Caco-2 (cell line): ENCODE results near the gene PARD3B. TPM values are rescaled to one million over a fixed set of nuclear protein-coding genes. Genes with fewer than 3 reads are reported as not detected.
"Not testable (repeated sequence)": the region's sequence is repeated elsewhere in the genome, so short reads cannot be mapped to it uniquely, and the experiment has no call there.

Source experiments
- BruUV-seq: library from RNA; stranded (reverse); fragments of 400-500 nt; replicated peaks from 2 replicates; lab custom pipeline; 2021; lab: Mats Ljungman, UMichigan
- CTCF ChIA-PET: fragments of 300-600 bp; sonication (Branson Sonifier 250); formaldehyde crosslinking; loops from one replicate; lab custom pipeline; 2022; ENCODE audit warnings: antibody characterized with exemption; lab: Charles Lee
- POLR2A ChIA-PET: fragments of 300-600 bp; sonication (Branson Sonifier 250); formaldehyde crosslinking; loops from one replicate; lab custom pipeline; 2022; ENCODE audit warnings: antibody characterized with exemption; lab: Charles Lee
- DNase-seq, 2 experiments: peaks; one replicate each; pipeline versions ENCODE4 v3.0.0 to v3.0.0-alpha.2; 2020 to 2022
- H3K27me3 ChIP-seq: replicated peaks from 2 replicates; pipeline ENCODE4 v1.6.0; 2011; ENCODE audit warnings: low read length; ENCODE audit not compliant: control insufficient read depth, insufficient read depth
- H3K36me3 ChIP-seq: 2 replicates; pipeline ENCODE4 v1.5.1; 2011; ENCODE audit warnings: low read length; ENCODE audit not compliant: control insufficient read depth, insufficient read depth
- H3K4me1 ChIP-seq: fragments of 250-450 bp; sonication (Bioruptor Pico); 2 replicates; pipeline ENCODE4 v1.5.1; 2020; ENCODE audit warnings: mild to moderate bottlenecking
- H3K4me3 ChIP-seq: 2 replicates; pipeline ENCODE4 v1.5.1; 2011; ENCODE audit warnings: low read depth, mild to moderate bottlenecking, control low read depth, low read length
- H3K9me3 ChIP-seq: fragments of 250-450 bp; sonication (Bioruptor Pico); 2 replicates; pipeline ENCODE4 v1.5.1; 2020; ENCODE audit warnings: mild to moderate bottlenecking, moderate library complexity
- H3K27ac Mint-ChIP-seq: one replicate; pipeline ENCODE4 v1.8.0; 2022; ENCODE audit warnings: mixed read lengths; ENCODE audit not compliant: unreplicated experiment
- H3K27me3 Mint-ChIP-seq: one replicate; pipeline ENCODE4 v1.8.0; 2022; ENCODE audit warnings: mixed read lengths; ENCODE audit not compliant: insufficient read depth, unreplicated experiment
- H3K36me3 Mint-ChIP-seq: one replicate; pipeline ENCODE4 v1.8.0; 2022; ENCODE audit warnings: mild to moderate bottlenecking, mixed read lengths; ENCODE audit not compliant: insufficient read depth, unreplicated experiment
- H3K4me1 Mint-ChIP-seq: one replicate; pipeline ENCODE4 v1.8.0; 2022; ENCODE audit warnings: low read depth, mixed read lengths; ENCODE audit not compliant: unreplicated experiment
- H3K4me3 Mint-ChIP-seq: one replicate; pipeline ENCODE4 v1.8.0; 2022; ENCODE audit warnings: mild to moderate bottlenecking, moderate library complexity, mixed read lengths; ENCODE audit not compliant: unreplicated experiment
- H3K9me3 Mint-ChIP-seq: one replicate; pipeline ENCODE4 v1.8.0; 2022; ENCODE audit warnings: mixed read lengths; ENCODE audit not compliant: unreplicated experiment
- intact Hi-C: fragments of 100-400 bp; cut with micrococcal nuclease; formaldehyde crosslinking; loops from one replicate; pipeline ENCODE4 v1.10.0; 2022; ENCODE audit not compliant: unreplicated experiment
- total RNA-seq: library from RNA; stranded (reverse); gene quantifications from 2 replicates; pipeline ENCODE4 v1.2.3, GENCODE V29; 2022
- TF ChIP-seq, protein P1 (sequence below), 2 experiments: fragments of 200-600 bp in 1 of 2; IDR thresholded peaks; 1 replicate in 1 of 2; 2 replicates in 1 of 2; pipeline versions ENCODE4 v1.5.1 to v1.8.0; 2011 to 2022; ENCODE audit warnings: antibody characterized with exemption in 1 of 2, control low read depth in 1 of 2, inconsistent platforms in 1 of 2, low read depth in 1 of 2, low read length in 1 of 2, mild to moderate bottlenecking in 1 of 2, moderate library complexity in 1 of 2; ENCODE audit not compliant: insufficient read depth in 1 of 2, severe bottlenecking in 1 of 2, unreplicated experiment in 1 of 2

Gene PARD3B
- total RNA-seq, 1 experiment from 2014 or later: 68.9 TPM

- peaks cover 57% of the 10 kb centered on the region for H3K4me1 ChIP-seq
- no peaks in the 10 kb centered on the region for H3K9me3 ChIP-seq
- Mint-ChIP-seq H3K9me3 (no peaks in the 10 kb centered on the region), H3K4me1 (peaks cover 46% of the 10 kb centered on the region), H3K36me3 (peaks cover 10% of the 10 kb centered on the region), H3K27ac (peak overlapping the region; percentile 78), H3K27me3 (no peaks in the 10 kb centered on the region), H3K4me3 (no peak overlapping the region)
- CTCF ChIA-PET: no interaction called here
- intact Hi-C loops: loop anchor here (1.0 to 2.0 kb wide), 5 partner anchors 145 to 462 kb away; no protein-coding TSS in a partner anchor
- H3K4me3 ChIP-seq: no peak overlapping the region
- no TSS peak for BruUV-seq
- TF ChIP-seq, protein P1, sequence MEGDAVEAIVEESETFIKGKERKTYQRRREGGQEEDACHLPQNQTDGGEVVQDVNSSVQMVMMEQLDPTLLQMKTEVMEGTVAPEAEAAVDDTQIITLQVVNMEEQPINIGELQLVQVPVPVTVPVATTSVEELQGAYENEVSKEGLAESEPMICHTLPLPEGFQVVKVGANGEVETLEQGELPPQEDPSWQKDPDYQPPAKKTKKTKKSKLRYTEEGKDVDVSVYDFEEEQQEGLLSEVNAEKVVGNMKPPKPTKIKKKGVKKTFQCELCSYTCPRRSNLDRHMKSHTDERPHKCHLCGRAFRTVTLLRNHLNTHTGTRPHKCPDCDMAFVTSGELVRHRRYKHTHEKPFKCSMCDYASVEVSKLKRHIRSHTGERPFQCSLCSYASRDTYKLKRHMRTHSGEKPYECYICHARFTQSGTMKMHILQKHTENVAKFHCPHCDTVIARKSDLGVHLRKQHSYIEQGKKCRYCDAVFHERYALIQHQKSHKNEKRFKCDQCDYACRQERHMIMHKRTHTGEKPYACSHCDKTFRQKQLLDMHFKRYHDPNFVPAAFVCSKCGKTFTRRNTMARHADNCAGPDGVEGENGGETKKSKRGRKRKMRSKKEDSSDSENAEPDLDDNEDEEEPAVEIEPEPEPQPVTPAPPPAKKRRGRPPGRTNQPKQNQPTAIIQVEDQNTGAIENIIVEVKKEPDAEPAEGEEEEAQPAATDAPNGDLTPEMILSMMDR (IDR thresholded peaks at IDR 0.05; ENCODE audit: insufficient read depth in 1 of 2, low read depth in 1 of 2, low read length in 1 of 2, severe bottlenecking in 1 of 2, unreplicated experiment in 1 of 2): no peak
- no peaks in the 10 kb centered on the region; the same call in 1 of the 2 replicates for H3K36me3 ChIP-seq
- H3K27me3 ChIP-seq: no peaks in the 10 kb centered on the region
- DNase-seq: peak; percentile 46 to 56
- POLR2A ChIA-PET: no interaction called here
Observed at GRCh38 chr2:205216580-205216979, 671.3 kb downstream of the PARD3B start.

GRCh38 chr2:205217004-205217403 is 671.7 kb downstream of the PARD3B start:
- TF ChIP-seq, protein P1 (IDR thresholded peaks at IDR 0.05; ENCODE audit: insufficient read depth in 1 of 2, low read depth in 1 of 2, low read length in 1 of 2, severe bottlenecking in 1 of 2, unreplicated experiment in 1 of 2): no peak
- peak overlapping the region; percentile 78 for H3K27ac Mint-ChIP-seq
- POLR2A ChIA-PET: no interaction called here
- Histone ChIP-seq H3K4me3 (no peak overlapping the region), H3K9me3 (no peaks in the 10 kb centered on the region), H3K4me1 (peaks cover 56% of the 10 kb centered on the region), H3K27me3 (no peaks in the 10 kb centered on the region), H3K36me3 (no peaks in the 10 kb centered on the region; the same call in 1 of the 2 replicates)
- H3K9me3 Mint-ChIP-seq: no peaks in the 10 kb centered on the region
- H3K4me3 Mint-ChIP-seq: no peak overlapping the region
- BruUV-seq: no TSS peak
- H3K36me3 Mint-ChIP-seq: peaks cover 10% of the 10 kb centered on the region
- CTCF ChIA-PET: no interaction called here
- no peaks in the 10 kb centered on the region for H3K27me3 Mint-ChIP-seq
- intact Hi-C loops: loop anchor here (2.0 kb wide), 3 partner anchors 150 to 462 kb away; no protein-coding TSS in a partner anchor
- H3K4me1 Mint-ChIP-seq: peaks cover 48% of the 10 kb centered on the region
- DNase-seq: no peak

- no peak overlapping the region for H3K4me3 Mint-ChIP-seq
- H3K36me3 ChIP-seq: no peaks in the 10 kb centered on the region; the same call in 1 of the 2 replicates
- no peaks in the 10 kb centered on the region for H3K27me3 Mint-ChIP-seq
- no peak overlapping the region for H3K27ac Mint-ChIP-seq
- H3K4me3 ChIP-seq: no peak overlapping the region
- peaks cover 42% of the 10 kb centered on the region for H3K4me1 Mint-ChIP-seq
- ChIA-PET CTCF (no interaction called here), POLR2A (no interaction called here)
- H3K9me3 ChIP-seq: no peaks in the 10 kb centered on the region
- TF ChIP-seq, protein P1 (IDR thresholded peaks at IDR 0.05; ENCODE audit: insufficient read depth in 1 of 2, low read depth in 1 of 2, low read length in 1 of 2, severe bottlenecking in 1 of 2, unreplicated experiment in 1 of 2): no peak
- peaks cover 50% of the 10 kb centered on the region for H3K4me1 ChIP-seq
- peaks cover 15% of the 10 kb centered on the region for H3K36me3 Mint-ChIP-seq
- intact Hi-C loops: no loop called here
- peaks cover 5% of the 10 kb centered on the region for H3K9me3 Mint-ChIP-seq
- no TSS peak for BruUV-seq
- H3K27me3 ChIP-seq: no peaks in the 10 kb centered on the region
- no peak for DNase-seq
Observed at GRCh38 chr2:205218056-205218455, 672.8 kb downstream of the PARD3B start.

- H3K27ac Mint-ChIP-seq, H3K9me3 Mint-ChIP-seq, H3K4me3 Mint-ChIP-seq, H3K9me3 ChIP-seq, intact Hi-C loops, H3K36me3 ChIP-seq, POLR2A ChIA-PET, CTCF ChIA-PET, BruUV-seq, H3K27me3 ChIP-seq, H3K27me3 Mint-ChIP-seq, H3K4me3 ChIP-seq: not testable (repeated sequence)
- peaks cover 16% of the 10 kb centered on the region for H3K36me3 Mint-ChIP-seq
- peaks cover 50% of the 10 kb centered on the region for H3K4me1 ChIP-seq
- DNase-seq: peak in 1 of 2 experiments; percentile 14
- H3K4me1 Mint-ChIP-seq: peaks cover 42% of the 10 kb centered on the region
Observed at GRCh38 chr2:205218816-205219215, 673.5 kb downstream of the PARD3B start.
